ENCODE data around the gene GBX1.

- TF ChIP-seq CTCF (conservative IDR thresholded peaks at IDR 0.05; ENCODE audit: low read depth, low read length) (no peak), MAFK (IDR thresholded peaks at IDR 0.05; ENCODE audit: low read depth, low read length) (no peak), RFX5 (IDR thresholded peaks at IDR 0.05; ENCODE audit: low read depth, low read length) (no peak), POLR2A (IDR thresholded peaks at IDR 0.05; ENCODE audit: low read depth, low read length) (no peak), SMC3 (IDR thresholded peaks at IDR 0.05; ENCODE audit: low read depth, low read length) (no peak), MXI1 (IDR thresholded peaks at IDR 0.05; ENCODE audit: borderline replicate concordance, low read depth, low read length) (no peak), CHD1 (IDR thresholded peaks at IDR 0.05; ENCODE audit: low read depth, low read length) (no peak), RAD21 (IDR thresholded peaks at IDR 0.05; ENCODE audit: low read length) (no peak), FOS (IDR thresholded peaks at IDR 0.05; ENCODE audit: low read depth, low read length) (no peak), RCOR1 (IDR thresholded peaks at IDR 0.05; ENCODE audit: insufficient replicate concordance, low read length) (no peak)
Measured at GRCh38 chr7:151118108-151119054, 49.1 kb downstream of the GBX1 start.
